Smooth muscle cell of the brain vasculature (primary cell): ENCODE measurements around the gene LRRC8C.

Experiments
- DNase-seq: peaks from one replicate; pipeline ENCODE4 v3.0.0-alpha.2; 2012; ENCODE audit warnings: low read depth, low spot score

Gene LRRC8C

GRCh38 chr1:89732643-89733222, 99.8 kb downstream of the LRRC8C start:
- DNase-seq = no peak

DNA sequence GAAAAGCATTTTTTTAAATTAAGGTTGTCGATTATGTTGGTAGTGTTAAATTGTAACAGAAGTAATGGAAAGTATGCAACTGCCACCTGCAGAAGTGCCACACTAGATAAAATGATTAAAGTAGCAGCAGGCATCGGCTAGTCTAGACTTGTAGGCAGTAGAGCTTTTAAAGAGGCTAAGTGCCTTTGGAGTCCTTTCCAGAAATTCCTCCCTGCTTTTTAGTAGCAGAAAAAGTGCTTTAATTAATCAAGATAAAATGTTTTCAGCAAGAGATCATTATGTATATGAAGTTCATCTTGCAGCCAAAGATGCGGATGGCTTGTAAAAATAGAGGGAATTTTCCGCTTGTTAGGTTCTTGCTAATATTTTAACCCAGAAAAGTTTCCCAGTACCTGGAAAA, 100.8 kb downstream of the LRRC8C start:
- no peak for DNase-seq

- no peak for DNase-seq
Measured at GRCh38 chr1:89734442-89734841, 101.5 kb downstream of the LRRC8C start.

DNA sequence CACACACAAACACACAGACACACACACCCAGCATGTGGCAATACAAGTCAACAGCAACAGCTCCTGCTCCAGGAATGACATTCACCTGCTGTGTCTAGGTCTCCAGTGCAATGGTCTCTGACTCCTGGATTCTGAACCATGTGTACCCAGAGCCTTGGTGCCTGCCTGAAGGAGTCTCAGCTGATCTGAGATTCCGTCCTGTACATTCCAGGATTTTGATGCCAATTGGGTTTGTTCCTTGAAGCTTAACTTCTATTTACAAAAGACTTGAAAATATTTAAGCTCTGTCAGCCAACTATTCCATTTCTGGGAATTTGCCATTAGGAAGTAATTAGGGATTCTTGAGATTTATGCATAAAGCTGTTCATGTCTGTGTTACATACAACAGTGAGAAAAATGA, 102.6 kb downstream of the LRRC8C start:
- no peak for DNase-seq

GRCh38 chr1:89736937-89737733, 104.2 kb downstream of the LRRC8C start:
- DNase-seq = no peak

GRCh38 chr1:89737985-89738510, 105.1 kb downstream of the LRRC8C start:
- DNase-seq = no peak

- DNase-seq = no peak
Measured at GRCh38 chr1:89739013-89739843, 106.3 kb downstream of the LRRC8C start.

DNA sequence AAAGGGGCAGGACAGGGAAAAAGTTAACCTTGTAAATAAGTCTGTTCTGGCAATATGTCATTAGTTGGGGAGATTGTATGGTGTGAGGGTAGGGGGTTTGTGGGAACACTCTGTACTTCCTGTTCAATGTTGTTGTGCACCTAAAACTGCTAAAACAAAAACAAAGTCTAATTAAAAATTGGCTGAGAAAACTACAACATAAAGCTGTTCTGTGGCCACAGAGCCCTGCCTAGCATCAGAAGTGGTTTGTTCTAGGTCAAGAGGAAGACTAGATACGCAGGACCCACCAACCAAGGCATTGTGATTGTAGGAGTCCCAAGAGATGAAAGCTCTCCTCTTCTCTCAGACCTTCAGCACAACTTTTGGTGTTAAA, 106.9 kb downstream of the LRRC8C start:
- no peak for DNase-seq

- DNase-seq = no peak
Measured at GRCh38 chr1:89743788-89744187, 110.9 kb downstream of the LRRC8C start.

- no peak for DNase-seq
Measured at GRCh38 chr1:89746424-89747149, 113.7 kb downstream of the LRRC8C start.

- DNase-seq = no peak
Measured at GRCh38 chr1:89753761-89754160, 120.8 kb downstream of the LRRC8C start.

- DNase-seq = no peak
Measured at GRCh38 chr1:89754518-89754917, 121.6 kb downstream of the LRRC8C start.

DNA sequence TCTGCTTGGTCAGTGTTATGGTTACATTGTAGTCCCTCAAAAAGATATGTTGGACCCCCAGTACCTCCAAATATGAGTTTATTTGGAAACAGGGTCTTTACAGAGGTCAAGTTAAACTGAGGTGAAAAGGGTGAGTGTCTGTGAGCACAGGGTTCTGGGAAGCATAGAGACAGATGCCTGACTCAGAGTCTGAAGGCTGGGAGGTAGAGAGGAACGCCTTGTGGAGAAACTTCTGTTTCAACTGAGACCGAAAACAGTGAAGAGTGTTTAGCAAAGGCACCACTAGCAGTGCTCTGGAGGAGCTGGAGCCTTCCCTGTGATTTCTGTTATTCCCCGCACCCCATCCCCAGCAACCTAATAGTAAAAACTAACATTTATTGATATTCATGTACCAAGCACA, 122.7 kb downstream of the LRRC8C start:
- DNase-seq = no peak

GRCh38 chr1:89757532-89757931, 124.6 kb downstream of the LRRC8C start:
- DNase-seq = no peak

DNA sequence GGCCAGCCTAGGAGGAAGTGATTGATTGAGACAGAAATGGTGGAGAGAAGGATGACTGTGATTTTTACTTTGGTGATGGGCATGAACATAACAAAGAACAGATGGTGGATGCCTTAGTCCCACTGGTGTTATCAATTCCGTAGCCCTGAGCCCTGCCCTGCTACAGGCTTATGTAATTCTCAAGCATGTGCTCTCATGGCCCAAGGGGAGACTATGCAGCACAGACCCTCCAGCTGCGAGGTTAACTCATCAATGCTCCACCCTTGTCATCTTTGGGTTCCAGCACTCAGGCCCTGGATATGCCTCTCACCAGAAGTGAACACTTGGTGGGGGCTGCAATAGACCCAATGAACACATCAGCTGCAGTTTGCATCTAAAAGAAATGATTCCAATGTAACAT, 125.2 kb downstream of the LRRC8C start:
- no peak for DNase-seq

- no peak for DNase-seq
Measured at GRCh38 chr1:89759036-89759435, 126.1 kb downstream of the LRRC8C start.

DNA sequence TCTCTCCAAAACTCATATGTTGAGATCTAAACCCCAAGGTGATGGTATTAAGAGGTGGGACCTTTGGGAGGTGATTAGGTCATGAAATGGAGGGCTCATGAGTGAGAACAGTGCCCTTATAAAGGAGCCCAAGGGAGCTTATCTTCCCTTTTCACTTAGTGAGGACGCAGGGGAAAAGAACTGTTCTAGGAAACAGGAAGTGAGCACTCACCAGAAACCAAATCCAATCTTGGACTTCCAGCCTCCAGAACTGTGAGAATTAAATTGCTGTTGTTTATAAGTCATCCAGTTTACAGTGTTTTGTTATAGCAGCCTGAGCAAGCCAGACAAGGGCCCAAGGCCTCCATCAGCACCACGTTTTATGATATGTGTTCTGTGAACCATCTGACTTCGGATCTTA, 127.6 kb downstream of the LRRC8C start:
- no peak for DNase-seq

- DNase-seq = no peak
Measured at GRCh38 chr1:89761338-89761737, 128.4 kb downstream of the LRRC8C start.

DNA sequence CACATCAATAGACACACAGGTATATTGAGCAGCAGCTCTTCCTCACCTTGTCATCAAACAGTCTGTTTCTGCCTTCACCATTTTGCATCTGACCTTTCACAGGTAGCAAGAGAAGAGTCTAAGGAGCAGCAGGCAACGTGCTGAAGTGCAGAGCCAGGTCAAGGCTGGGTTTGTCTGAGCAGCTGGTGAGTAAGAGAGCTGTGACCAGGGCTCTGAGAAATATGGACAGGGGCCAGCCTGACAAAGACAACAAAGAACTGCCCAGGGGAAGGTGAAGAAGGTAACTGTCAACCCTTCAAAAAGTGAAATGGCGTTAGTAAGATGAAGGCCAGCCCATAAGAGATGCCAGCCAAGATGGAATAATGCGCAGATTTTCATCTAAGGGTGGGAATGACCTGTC, 129.0 kb downstream of the LRRC8C start:
- no peak for DNase-seq

DNA sequence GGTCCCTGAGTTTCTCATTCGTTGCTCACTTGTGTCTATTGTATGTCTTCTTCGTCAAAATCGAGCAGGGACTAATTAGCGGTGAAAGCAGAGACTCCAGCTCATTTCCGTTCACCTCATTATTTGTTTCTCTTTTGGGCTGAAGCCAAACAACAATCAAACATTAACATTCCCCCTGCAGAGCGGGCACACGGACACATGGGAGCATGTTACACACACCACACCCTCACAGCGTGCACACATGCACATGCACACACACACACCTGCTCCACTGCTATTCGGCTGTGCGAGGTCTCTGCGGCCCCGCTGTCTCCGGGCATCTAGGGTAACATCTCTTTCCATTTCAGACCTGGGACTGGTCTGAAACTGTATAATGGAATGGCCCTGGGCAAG, 129.5 kb downstream of the LRRC8C start:
- no peak for DNase-seq

DNA sequence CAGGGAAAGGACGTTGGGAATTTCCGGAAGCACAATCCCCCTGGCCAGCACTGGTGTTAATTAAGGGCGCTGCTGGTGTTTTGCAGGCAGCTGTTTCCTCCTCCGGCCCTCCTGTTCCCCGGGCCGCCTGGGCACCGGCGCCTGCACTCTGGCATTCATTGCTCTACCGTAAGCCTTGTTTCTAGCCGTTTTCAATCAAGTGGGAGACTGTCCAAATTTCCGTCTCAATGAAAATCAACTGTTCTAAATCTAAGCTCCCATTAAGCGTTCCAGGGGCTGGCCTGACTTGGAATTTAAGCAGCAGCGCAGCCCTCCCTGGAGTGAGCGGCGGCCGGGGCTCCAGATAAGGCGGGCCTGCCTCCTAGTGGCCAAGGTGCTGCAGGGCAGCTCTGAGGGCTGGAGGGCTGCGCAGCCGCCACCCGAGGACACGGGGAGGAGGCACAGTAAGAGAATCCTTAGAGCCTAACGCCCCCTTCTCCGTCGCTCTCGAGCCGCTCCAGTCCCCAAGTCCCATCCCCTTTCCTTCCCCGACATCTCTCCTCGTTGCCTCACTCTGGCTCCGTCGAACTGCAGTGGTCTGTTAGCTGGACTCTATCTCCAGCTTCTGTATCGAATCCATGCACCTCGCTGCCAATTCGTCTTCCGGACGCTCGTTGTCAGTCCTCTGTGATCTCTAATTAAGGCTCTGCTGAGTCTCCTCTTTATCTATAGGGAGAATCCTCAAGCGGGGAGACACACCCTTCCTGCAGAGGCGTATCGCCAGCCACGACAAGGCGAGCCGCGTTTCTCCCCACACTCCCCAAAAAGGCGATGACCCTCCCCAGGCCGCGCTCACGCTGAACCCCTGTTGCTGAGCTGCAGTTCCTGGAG, 130.1 kb downstream of the LRRC8C start:
- DNase-seq = peak; percentile 57
